Right ventricle myocardium inferior (tissue), 1 donor: ENCODE results near the gene MYOZ2. TPM values are rescaled to one million over a fixed set of nuclear protein-coding genes. Genes with fewer than 3 reads are reported as not detected.
"Not testable (repeated sequence)": the region's sequence is repeated elsewhere in the genome, so short reads cannot be mapped to it uniquely, and the experiment has no call there.

Experiments used
- ATAC-seq: fragments of 200-7000 bp; cut with Tn5 transposase; one replicate; pipeline ENCODE4 v1.9.1; 2020; ENCODE audit warnings: mild to moderate bottlenecking, moderate library complexity
- DNase-seq: peaks from one replicate; pipeline ENCODE4 v3.0.0; 2021; ENCODE audit errors: missing footprints
- intact Hi-C: fragments of 100-400 bp; cut with DNase I; formaldehyde crosslinking; loops from one replicate; pipeline ENCODE4 v1.11.0; 2022
- total RNA-seq: library from RNA; stranded (reverse); fragmentation: NEBNext Ultra II Directional; extraction: Animal tissue kit (Norgen Biotek cat#: 25700); gene quantifications from one replicate; pipeline ENCODE4 v1.2.1, GENCODE V29; 2021
- donor health status: DM: no; HTN: yes; CAD: no; lungs with severe emphysema.

Gene MYOZ2
- total RNA-seq, 1 donor from 2014 or later = 748 TPM

DNA sequence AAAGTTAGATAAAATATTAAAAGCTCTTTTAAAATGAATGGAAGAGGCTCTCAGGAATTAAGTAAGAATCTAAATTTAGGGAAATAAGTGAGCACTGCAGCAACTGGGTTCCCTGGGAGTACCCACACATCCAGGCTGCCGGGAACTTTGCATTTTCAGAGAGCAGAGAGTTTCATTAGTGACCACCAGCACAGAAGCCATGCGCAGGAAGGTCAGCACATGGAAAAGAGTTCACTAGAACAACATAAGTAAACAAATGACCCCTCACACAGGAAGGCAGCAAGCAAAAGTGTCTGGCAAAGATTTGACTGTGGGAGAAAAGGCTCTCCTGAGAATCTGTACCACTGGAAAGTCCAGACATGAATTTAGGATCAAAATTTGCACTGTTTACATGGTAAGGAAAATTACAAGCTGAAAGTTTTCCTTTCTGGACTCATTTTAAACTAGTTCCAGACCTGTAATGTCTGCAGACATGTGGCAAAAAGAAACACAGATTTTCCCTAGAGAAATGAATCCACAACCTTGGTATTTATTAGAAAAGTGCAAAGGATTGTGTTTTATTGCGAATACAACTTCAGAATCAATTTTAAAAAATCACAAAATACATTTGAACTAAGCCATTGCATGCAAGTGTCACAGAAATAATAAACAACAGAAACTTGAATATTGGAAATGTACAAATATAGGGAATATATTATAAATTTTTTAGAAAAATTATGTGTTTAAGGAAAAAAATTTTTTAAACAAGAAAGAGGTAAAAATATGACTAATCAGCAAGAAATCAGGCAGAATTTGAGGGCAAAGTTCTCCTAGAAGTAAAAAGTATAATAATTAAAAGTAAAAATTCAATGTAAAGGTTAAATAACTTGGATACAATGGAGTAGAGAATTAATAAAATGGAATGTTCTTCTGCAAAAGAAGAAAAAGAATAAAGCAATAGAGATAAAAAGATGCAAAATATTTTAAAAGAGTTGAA, 18.4 kb upstream of the MYOZ2 start:
- ATAC-seq (peak; percentile 23), DNase-seq (no peak)
- intact Hi-C loops = no loop called here

DNA sequence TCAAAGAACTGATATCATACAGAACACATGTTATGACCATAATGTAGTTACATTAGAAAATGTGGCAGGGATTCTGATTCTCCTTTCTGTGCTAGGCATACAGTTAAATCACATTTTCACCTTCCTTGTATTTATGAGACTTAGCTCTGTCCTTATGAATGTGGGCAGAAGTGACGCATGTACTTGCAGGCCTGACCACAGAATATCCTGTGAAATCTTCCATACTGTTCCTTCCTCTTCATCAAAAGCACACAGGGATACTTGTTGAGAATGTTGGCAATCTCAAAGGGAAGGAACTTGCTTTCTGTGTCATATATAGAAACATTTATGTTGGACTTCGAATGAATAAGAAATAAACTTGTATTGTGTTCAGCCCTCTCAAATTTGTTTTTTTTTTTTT, 17.2 kb upstream of the MYOZ2 start:
- DNase-seq (no peak), ATAC-seq (no peak)
- intact Hi-C loops = no loop called here

DNA sequence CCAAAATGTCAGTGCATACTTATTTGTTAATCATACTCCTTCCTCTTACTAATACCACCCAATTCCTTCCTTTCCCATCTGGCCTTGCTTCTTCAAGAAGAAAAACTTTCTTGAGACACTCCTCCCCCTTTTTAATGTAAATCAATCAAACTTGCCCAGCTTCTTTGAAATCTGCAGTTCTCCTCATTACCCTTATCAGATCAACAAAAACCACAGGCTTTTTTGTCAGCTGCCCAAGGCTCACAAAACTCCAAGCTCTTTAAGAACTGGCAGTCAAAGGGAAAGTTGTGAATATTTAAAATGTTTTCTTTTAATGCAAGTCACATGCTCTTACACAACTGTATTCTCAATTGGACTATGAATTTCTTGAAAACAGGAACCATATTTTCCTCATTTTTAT, 11.3 kb upstream of the MYOZ2 start:
- intact Hi-C loops = no loop called here
- DNase-seq = no peak
- ATAC-seq = no peak

DNA sequence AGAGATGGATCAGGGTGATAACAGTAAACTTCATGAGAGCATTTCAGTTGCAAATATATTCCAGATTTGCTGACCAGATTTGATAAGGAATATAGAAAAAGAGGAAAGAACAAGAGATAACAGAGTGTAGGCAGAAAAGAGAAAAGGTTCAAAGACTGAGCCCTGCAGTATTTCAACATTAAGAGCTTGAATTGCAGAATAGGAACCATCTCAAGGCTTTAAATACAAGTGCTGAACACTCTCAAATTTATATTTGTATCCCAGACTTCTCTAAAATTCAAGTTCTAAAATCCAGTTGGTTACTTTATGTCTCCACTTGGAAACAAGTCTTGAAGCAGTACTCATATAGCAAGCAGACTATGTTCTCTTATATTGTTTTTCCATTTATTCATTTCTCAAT, 9.7 kb upstream of the MYOZ2 start:
- ATAC-seq = no peak
- intact Hi-C loops = no loop called here
- DNase-seq = no peak

DNA sequence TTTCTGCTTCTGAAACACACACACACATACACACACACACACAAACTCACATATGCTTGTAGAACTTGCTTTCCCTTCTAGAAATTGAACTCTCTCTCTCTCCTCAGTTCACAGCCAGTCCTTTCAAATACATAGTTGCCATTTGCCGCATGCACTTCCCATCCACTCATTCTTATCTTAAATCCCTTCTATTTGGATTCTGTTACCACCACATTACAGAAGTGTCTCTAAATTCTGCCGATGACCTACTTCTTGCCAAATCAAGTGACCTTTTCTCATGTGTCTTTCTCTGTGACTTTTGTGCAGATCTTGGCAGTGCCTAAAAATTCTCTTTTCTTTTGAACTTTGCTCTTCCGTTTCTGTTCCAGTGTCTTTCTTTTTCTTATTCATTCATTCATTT, 7.5 kb upstream of the MYOZ2 start:
- DNase-seq = no peak
- peak; percentile 69 for ATAC-seq
- intact Hi-C loops = loop anchor here (2.0 kb wide), 1 partner anchor 81 kb away; no protein-coding TSS in a partner anchor

DNA sequence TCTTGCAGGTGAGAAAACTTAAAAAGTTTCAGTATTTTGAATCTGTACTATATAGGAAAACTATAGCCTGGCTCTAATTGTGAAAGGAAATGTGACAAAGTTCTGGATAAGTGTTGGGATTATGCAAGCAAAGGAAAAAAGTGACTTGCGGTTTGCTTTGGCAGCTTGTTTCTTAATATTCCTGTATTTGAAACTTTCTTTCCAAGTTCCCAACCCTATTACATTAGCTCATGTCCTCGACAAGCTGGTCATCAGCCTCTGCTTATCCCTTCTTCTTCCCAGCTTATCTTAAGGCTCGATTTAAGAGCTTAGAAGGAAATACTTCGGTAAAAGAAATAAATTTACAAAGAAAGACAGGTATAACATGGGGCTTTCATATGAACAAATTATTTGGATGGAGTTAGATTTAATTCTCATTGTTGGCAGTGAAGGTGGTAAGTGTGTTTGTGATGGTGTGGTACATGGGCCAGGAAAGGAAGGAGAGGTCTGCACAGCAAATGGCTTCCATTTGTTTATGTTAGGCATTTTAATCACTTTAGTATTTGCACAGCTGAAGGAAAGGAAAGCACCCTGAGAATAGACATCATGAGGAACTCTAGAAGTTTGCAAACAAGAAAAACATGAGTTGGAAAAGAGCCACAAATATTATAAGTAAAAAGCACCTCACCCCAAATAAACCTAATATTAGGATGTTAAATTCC, 5.1 kb upstream of the MYOZ2 start:
- ATAC-seq (peak; percentile 60), DNase-seq (no peak)
- intact Hi-C loops = no loop called here

DNA sequence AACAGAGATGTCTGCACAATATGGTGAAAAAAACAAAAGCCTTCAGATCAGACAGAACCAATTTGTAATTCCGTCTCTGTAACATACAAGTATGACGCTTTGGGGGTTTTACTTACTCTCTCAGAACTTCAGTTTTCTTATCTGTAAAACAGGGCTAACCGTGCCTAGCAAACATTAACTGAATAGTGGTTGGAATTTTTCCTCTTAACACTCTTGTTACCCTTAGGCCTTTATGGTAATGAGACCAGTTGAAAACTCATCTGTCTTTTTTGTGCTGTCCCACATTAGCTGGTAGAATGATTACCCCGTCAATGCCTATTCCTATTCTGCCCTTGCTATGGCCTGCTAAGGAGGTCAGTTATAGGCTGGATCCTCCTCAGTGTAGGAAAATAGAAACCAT, 4.5 kb upstream of the MYOZ2 start:
- intact Hi-C loops = no loop called here
- ATAC-seq = no peak
- no peak for DNase-seq

DNA sequence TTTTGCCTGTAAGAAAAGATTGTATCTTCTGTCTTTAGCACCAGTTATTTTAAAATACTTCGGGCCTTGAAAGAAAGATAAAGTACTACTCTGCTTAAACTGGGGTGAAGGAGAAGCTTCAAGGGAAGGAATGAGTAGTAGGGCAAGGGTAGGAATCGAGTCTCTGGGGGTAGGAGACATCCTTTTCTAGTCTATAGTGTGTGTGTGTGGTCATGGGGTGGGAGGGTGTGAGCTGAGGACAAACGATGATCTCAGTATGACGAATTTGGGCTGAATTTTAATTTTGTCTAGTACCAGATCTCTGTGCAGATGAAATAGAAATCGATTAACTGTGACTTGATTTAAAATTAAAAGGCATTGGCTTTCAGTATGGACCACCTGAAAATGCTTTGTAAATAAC, 3.3 kb upstream of the MYOZ2 start:
- DNase-seq = no peak
- ATAC-seq = peak; percentile 30
- intact Hi-C loops = no loop called here

DNA sequence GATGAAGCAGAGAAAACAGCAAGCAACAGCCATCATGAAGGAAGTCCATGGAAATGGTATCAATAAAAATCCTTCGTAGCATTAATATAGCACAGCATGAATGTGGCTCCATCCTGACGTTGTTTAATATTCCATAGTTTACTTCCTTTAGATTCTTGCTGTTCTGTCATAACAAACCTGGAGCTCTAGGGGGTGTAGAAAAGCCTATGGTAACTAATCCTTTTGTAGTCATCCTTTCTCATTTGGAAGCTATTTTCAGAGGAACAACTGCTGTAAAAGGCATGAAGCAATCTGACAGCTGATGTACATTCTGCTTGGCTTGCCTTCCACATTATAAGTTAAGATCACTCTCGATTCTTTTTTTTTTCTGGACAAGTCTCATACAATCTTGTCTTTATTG, 914 bp downstream of the MYOZ2 start:
- DNase-seq = no peak
- intact Hi-C loops = loop anchor here (5.0 kb wide), 2 partner anchors 54 to 154 kb away; no protein-coding TSS in a partner anchor
- peak; percentile 19 for ATAC-seq

DNA sequence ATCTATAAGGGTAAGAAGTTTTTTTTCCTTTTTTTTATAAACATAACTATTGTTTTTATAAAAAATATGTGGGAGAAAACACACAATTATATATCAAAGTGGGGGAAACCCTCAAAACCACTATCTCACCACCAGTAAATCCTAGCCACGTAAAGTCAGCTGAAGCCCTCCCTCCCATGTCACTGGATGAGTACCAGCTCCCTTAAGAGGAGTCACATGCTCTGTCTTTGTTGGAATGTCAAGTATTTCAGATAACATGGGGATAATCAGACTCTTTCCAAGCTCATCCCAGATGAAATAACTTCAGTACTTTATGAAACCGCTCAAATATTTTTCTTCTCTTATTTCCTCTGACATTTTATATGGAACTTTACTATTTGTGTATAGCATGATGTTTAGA, 2.4 kb downstream of the MYOZ2 start:
- intact Hi-C loops = loop anchor here (5.0 kb wide), 2 partner anchors 56 to 156 kb away; no protein-coding TSS in a partner anchor
- ATAC-seq (peak; percentile 65), DNase-seq (no peak)

DNA sequence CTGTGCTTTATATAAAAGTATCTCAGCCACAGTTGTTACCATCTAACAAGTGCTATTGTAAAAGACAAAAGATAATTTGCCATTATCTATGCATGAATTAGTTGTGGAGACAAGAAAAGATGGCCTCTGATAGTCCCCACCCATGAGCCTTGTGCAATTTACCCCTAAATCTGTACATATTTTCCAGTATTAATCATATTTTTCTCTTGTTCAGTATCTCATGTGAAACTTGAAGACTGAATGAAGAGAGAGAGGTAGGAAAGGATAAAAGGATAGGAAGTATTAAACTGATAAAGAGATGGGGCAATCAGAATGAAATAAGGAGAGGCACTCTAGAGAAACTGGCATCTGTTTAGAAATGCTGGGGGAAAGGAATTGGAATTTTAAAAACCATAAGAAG, 3.7 kb downstream of the MYOZ2 start:
- intact Hi-C loops = loop anchor here (5.0 kb wide), 2 partner anchors 57 to 157 kb away; no protein-coding TSS in a partner anchor
- DNase-seq (no peak), ATAC-seq (no peak)

DNA sequence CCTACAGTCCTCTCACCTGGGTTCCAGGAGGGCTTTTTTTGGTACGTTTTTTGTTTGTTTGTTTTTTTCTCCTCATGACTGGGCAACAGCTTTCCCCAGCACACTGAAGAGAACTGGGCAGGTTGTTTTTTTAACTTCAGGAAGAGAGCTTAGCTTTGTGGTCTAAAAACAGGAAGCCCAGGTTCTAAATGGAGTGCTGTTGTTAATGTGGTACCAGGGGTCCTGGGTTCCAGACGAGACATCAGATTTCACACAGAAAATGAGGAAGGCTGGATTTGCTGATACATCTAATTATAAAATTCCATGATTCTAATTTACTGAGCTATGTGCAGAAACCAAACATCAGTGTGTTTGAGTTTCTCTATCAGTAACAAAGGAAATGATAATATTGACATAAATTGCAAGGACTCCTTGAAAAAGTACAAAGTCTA, 4.2 kb downstream of the MYOZ2 start:
- DNase-seq (no peak), ATAC-seq (no peak)
- intact Hi-C loops = loop anchor here (5.0 kb wide), 2 partner anchors 58 to 158 kb away; no protein-coding TSS in a partner anchor

DNA sequence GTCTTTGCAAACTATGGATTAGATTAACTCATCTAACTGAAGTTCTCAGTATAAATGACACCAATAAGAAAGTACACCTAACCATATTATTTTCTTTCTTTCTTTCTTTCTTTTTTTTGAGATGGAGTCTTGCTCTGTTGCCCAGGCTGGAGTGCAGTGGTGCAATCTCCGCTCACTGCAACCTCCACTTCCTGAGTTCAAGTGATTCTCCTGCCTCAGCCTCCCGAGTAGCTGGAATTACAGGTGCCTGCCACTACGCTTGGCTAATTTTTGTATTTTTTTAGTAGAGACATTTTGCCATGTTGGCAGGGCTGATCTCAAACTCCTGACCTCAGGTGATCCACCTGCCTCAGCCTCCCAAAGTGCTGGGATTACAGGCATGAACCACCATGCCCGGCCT, 5.7 kb downstream of the MYOZ2 start:
- DNase-seq, intact Hi-C loops, ATAC-seq: not testable (repeated sequence)

DNA sequence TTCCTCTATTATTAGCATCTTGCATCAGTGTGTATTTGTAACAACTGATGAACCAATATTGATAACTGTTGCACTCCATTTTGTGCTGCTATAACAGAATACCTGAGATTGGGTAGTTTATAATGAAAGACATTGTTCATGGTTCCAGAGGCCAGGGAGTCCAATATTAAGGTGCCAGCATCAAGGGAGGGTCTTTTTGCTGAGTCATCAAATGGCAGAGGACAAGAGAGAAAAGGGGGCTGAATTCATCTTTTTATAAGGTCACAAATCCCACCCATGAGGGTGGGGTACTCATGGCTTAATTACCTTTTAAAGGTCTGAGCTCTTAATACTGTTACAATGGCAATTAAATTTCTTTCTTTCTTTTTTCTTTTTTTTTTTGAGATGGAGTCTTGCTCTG, 7.2 kb downstream of the MYOZ2 start:
- intact Hi-C loops = no loop called here
- DNase-seq (no peak), ATAC-seq (no peak)

DNA sequence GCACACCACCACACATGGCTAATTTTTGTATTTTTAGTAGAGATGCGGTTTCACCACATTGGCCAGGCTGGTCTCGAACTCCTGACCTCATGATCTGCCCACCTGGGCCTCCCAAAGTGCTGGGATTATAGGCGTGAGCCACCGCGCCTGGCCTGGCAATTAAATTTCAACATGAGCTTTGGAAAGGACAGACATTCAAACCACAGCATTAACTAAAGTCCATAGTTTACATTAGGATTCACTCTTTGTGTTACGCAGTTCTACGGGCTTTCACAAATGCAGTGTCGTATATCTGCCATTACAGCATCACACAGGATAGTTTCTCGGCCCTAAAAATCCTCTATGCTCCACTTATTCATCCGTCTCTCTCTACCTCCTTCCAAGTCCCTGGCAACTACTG, 7.7 kb downstream of the MYOZ2 start:
- intact Hi-C loops, DNase-seq, ATAC-seq: not testable (repeated sequence)

DNA sequence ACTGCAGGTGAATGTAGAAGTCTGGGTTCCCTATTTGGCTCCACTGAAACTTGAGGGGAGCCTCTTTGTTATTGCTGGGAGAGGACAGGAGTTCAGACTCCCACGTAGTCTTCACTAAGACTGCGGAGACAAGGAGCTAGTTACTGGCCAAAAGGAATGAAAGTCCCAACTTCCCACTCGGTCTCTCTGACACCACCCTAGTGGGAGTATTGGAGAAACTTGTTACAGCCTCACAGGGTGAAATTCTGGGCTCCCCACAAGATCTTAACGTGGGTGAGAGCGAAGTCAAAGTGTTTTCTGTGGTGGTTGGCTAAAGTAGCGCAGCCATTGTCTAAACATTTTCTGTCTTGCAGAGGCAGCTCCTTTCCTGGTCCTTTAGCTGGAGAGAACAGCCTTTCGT, 13.5 kb downstream of the MYOZ2 start:
- no peak for ATAC-seq
- no peak for DNase-seq
- intact Hi-C loops = no loop called here

DNA sequence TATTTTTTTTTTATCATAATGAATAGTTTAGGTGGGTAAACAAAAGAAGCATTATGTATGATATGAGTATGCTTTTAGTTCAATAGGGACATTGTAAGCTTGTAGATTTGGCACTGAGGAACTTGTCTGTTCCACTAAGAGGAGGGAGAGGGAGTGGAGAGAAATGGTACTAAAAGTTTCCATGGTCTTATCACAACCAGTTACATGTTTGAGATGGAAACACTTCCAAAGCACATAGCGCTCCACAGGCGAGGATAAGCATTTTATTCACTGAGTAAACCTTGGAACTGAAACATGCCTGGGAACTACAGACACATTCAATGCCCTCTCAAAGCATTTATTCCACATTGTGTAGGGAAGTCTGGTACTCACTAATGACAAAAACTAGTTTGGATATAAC, 15.5 kb downstream of the MYOZ2 start:
- intact Hi-C loops = loop anchor here (5.0 to 10.0 kb wide), 2 partner anchors 114 to 404 kb away; no protein-coding TSS in a partner anchor
- DNase-seq (no peak), ATAC-seq (peak; percentile 91)

DNA sequence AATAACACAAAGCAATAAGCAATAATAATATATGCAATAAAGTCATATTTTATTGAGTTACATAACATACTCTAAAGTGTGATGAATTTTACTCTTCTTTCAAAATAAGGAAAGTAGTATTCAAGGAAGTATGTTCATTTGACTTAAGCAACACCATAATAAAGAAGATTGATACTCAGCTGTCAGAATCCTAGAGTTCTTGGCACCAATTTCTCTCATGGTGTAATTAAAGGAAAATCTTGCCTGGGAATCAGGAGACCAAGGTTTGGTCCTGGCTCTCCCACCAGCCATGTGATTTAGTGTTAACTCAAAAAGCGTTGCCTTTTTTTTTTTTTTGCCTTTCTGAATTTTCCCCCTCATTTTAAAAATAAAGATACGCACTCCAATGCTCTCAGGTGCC, 17.1 kb downstream of the MYOZ2 start:
- intact Hi-C loops = loop anchor here (5.0 to 10.0 kb wide), 2 partner anchors 112 to 405 kb away; no protein-coding TSS in a partner anchor
- ATAC-seq = no peak
- no peak for DNase-seq

DNA sequence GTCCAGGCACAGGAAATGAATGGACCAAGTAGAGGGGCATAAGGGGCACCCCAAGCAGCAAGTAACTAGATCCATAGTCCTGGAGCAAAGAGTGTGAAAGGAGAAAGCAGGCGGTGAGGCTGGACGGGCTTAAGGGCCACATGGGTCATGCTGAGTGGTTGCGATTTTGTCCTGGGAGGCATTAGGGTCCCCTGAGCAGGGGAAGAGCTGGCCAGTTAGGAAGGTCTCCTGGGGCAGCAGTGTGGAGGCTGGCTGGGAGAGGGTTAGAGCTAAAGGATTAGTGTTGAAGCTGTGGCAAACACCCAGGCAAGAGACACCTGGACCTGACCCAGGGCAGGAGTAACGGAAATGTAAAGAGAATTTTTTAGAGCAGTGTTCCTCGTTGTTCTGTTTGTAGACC, 26.5 kb downstream of the MYOZ2 start:
- DNase-seq (no peak), ATAC-seq (no peak)
- intact Hi-C loops = no loop called here
